Keratinocyte (primary cell): ENCODE measurements around the gene BARX2. TPM values are rescaled to one million over a fixed set of nuclear protein-coding genes. Genes with fewer than 3 reads are reported as not detected.

ENCODE experiments used
- DNase-seq: peaks from one replicate; pipeline ENCODE4 v3.0.0-alpha.2; 2011; ENCODE audit warnings: low read depth, missing footprints, low spot score
- FAIRE-seq: peaks from 2 replicates; lab custom pipeline; 2011; peaks lifted over from hg19 to GRCh38; lab: Jason Lieb, UNC
- H2AFZ ChIP-seq: 2 replicates; pipeline ENCODE4 v1.6.0; 2012; ENCODE audit warnings: low read length, control low read depth, inconsistent platforms; ENCODE audit not compliant: control insufficient read depth
- H3K27ac ChIP-seq: 2 replicates; pipeline ENCODE4 v1.5.1; 2011; ENCODE audit warnings: low read length; ENCODE audit not compliant: control insufficient read depth, insufficient read depth
- H3K27me3 ChIP-seq: 3 replicates; pipeline ENCODE4 v1.6.0; 2011; ENCODE audit warnings: low read length; ENCODE audit not compliant: control insufficient read depth, insufficient read depth; ENCODE audit errors: extremely low read depth
- H3K36me3 ChIP-seq, 2 experiments: 2 replicates in 1 of 2; 3 replicates in 1 of 2; pipeline ENCODE4 v1.5.1; 2011; ENCODE audit warnings: low read length in 2 of 2, mild to moderate bottlenecking in 1 of 2; ENCODE audit not compliant: control insufficient read depth in 2 of 2, insufficient read depth in 2 of 2; ENCODE audit errors: extremely low read depth in 1 of 2
- H3K4me1 ChIP-seq: 3 replicates; pipeline ENCODE4 v1.5.1; 2011; ENCODE audit warnings: low read length; ENCODE audit not compliant: control insufficient read depth, insufficient read depth; ENCODE audit errors: extremely low read depth
- H3K4me2 ChIP-seq: 3 replicates; pipeline ENCODE4 v1.6.0; 2011; ENCODE audit warnings: low read depth, low read length; ENCODE audit not compliant: control insufficient read depth, insufficient read depth; ENCODE audit errors: extremely low read depth
- H3K4me3 ChIP-seq, 3 experiments: fragments of 200-600 bp in 1 of 3; sonication (generic) in 1 of 3; 2 replicates in 2 of 3; 3 replicates in 1 of 3; pipeline ENCODE4 v1.5.1; 2011 to 2016; ENCODE audit warnings: low read length in 3 of 3, mild to moderate bottlenecking in 3 of 3, control low read depth in 2 of 3, inconsistent platforms in 1 of 3, low read depth in 1 of 3, mixed read lengths in 1 of 3, mixed run types in 1 of 3, moderate library complexity in 1 of 3; ENCODE audit not compliant: control insufficient read depth in 2 of 3, insufficient read depth in 2 of 3; ENCODE audit errors: extremely low read depth in 1 of 3
- H3K79me2 ChIP-seq: 2 replicates; pipeline ENCODE4 v1.6.0; 2012; ENCODE audit warnings: low read length; ENCODE audit not compliant: control insufficient read depth, insufficient read depth
- H3K9ac ChIP-seq: 3 replicates; pipeline ENCODE4 v1.6.0; 2011; ENCODE audit warnings: low read length; ENCODE audit not compliant: control insufficient read depth, insufficient read depth; ENCODE audit errors: extremely low read depth
- H3K9me1 ChIP-seq: 3 replicates; pipeline ENCODE4 v1.6.0; 2011; ENCODE audit warnings: low read length; ENCODE audit not compliant: control insufficient read depth, insufficient read depth; ENCODE audit errors: extremely low read depth
- H3K9me3 ChIP-seq: 2 replicates; pipeline ENCODE4 v1.5.1; 2012; ENCODE audit warnings: low read depth, low read length; ENCODE audit not compliant: control insufficient read depth
- H4K20me1 ChIP-seq: 3 replicates; pipeline ENCODE4 v1.6.0; 2011; ENCODE audit warnings: low read length; ENCODE audit not compliant: control insufficient read depth, insufficient read depth; ENCODE audit errors: extremely low read depth
- CTCF ChIP-seq, 3 experiments: IDR thresholded peaks in 1 of 3; conservative IDR thresholded peaks in 1 of 3; optimal IDR thresholded peaks in 1 of 3; 2 replicates in 2 of 3; 3 replicates in 1 of 3; pipeline versions ENCODE3 to v1.5.1; 2011; ENCODE audit warnings: low read length in 3 of 3, mild to moderate bottlenecking in 3 of 3, moderate library complexity in 2 of 3, control low read depth in 1 of 3, inconsistent platforms in 1 of 3; ENCODE audit not compliant: insufficient read depth in 2 of 3; ENCODE audit errors: extremely low read depth in 1 of 3
- EZH2 ChIP-seq: IDR thresholded peaks from one replicate; pipeline ENCODE4 v1.6.1; 2012; ENCODE audit warnings: inconsistent platforms, mild to moderate bottlenecking, low read length, moderate library complexity
- dilution Hi-C: fragments of 300-500 bp; cut with MboI; formaldehyde crosslinking; loops from one replicate; pipeline ENCODE4 v1.7.0; 2020; ENCODE audit warnings: low sequenced_read_pairs; ENCODE audit not compliant: extremely low pct_ligation_motif_present
- polyA plus RNA-seq, 5 experiments: library from polyadenylated mRNA; depleted of rRNA in 3 of 5; stranded (reverse) in 3 of 5; stranded (forward) in 1 of 5; unstranded in 1 of 5; fragments of >200 nt; gene quantifications; 1 replicate in 1 of 5; 2 replicates in 3 of 5; 3 replicates in 1 of 5; pipeline versions ENCODE4 v1.2.1 to v1.2.3, GENCODE V29; 2011 to 2012; ENCODE audit warnings: missing spikeins in 2 of 5, low read depth in 1 of 5, low replicate concordance in 1 of 5

The BARX2 gene
- polyA plus RNA-seq, 1 donor (not counting 4 experiments of a cell fraction or from before 2014, with no cell fraction given): 0.87 TPM

DNA sequence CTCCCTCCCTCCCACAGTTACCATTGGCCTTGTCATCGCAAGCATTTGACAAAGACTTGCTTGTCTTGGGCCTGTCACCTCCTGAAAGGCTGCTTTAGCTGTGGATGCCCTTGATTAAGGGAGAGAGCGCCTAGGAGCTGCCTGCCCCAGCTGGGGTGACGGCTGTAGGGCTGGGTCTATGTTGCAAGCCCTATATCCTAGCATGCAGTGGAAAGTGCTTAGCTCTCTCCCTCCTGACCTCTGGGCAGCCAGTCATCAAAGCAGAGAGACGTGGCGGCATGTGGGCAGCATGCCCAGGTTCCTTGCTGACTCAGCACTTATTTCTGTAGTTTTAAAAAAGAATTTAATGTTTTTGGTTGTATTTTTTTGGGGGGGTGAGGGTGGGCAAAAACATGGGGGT, 75.9 kb downstream of the BARX2 start:
- dilution Hi-C loops: no loop called here
- Histone ChIP-seq H3K4me2 (no peak overlapping the region), H3K79me2 (no peaks in the 10 kb centered on the region), H4K20me1 (no peaks in the 10 kb centered on the region), H2AFZ (no peak overlapping the region), H3K4me3 (no peak overlapping the region), H3K4me1 (no peaks in the 10 kb centered on the region), H3K9me3 (no peaks in the 10 kb centered on the region), H3K27me3 (no peaks in the 10 kb centered on the region), H3K9ac (no peak overlapping the region), H3K9me1 (no peaks in the 10 kb centered on the region), H3K36me3 (no peaks in the 10 kb centered on the region), H3K27ac (no peak overlapping the region)
- no peak for DNase-seq
- FAIRE-seq: no peak
- TF ChIP-seq EZH2: no peak
- TF ChIP-seq CTCF (optimal IDR thresholded peaks at IDR 0.05 in 1 of 3, IDR thresholded peaks at IDR 0.05 in 1 of 3, conservative IDR thresholded peaks at IDR 0.05 in 1 of 3; ENCODE audit: extremely low read depth in 1 of 3, insufficient read depth in 2 of 3, low read length in 3 of 3): no peak

DNA sequence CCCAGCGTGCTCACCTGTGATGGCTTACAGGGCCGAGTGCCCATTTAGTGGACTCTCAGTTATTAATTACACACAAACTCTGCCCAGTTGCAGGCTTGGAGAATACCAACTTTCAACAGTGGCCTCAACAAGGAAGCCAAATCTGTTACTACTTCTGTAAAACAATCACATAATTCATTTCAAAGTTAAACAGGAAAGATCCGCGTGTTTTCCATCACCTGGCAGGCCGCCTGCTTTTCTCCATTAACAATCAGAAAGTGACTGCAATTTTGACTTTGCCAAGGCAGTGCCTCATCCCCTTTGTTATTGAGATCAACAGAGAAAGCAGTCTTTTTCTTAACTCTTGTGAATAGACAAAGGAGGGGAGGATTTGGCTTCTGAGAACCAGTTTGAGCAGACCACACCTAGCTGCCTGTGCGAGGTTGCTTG, 77.7 kb downstream of the BARX2 start:
- H4K20me1 ChIP-seq: no peaks in the 10 kb centered on the region
- H3K36me3 ChIP-seq: no peaks in the 10 kb centered on the region
- no peak overlapping the region for H3K9ac ChIP-seq
- no peaks in the 10 kb centered on the region for H3K79me2 ChIP-seq
- dilution Hi-C loops: no loop called here
- H3K4me1 ChIP-seq: peaks cover 5% of the 10 kb centered on the region
- no peak overlapping the region for H3K4me2 ChIP-seq
- no peaks in the 10 kb centered on the region for H3K27me3 ChIP-seq
- FAIRE-seq (no peak), DNase-seq (no peak)
- H3K4me3 ChIP-seq: no peak overlapping the region
- no peak overlapping the region for H3K27ac ChIP-seq
- no peaks in the 10 kb centered on the region for H3K9me3 ChIP-seq
- H3K9me1 ChIP-seq: no peaks in the 10 kb centered on the region
- H2AFZ ChIP-seq: no peak overlapping the region
- TF ChIP-seq EZH2: no peak
- TF ChIP-seq CTCF (optimal IDR thresholded peaks at IDR 0.05 in 1 of 3, IDR thresholded peaks at IDR 0.05 in 1 of 3, conservative IDR thresholded peaks at IDR 0.05 in 1 of 3; ENCODE audit: extremely low read depth in 1 of 3, insufficient read depth in 2 of 3, low read length in 3 of 3): no peak
